Ovary (tissue), 10 donors: ENCODE data around the gene DDX25. TPM values are rescaled to one million over a fixed set of nuclear protein-coding genes. Genes with fewer than 3 reads are reported as not detected.
A peak's percentile ranks its signal among the peaks of the same experiment; 100 is the strongest.
"Not testable (repeated sequence)": the region's sequence is repeated elsewhere in the genome, so short reads cannot be mapped to it uniquely, and the experiment has no call there.

Experiments used
- DNase-seq, 5 donors: peaks; one replicate each; pipeline ENCODE4 v3.0.0-alpha.2; 2019 to 2020
- H3K27ac ChIP-seq, 2 donors: fragments of 200-600 bp; one replicate each; pipeline versions ENCODE4 v1.5.1 to v1.8.0; 2019 to 2022
- H3K27me3 ChIP-seq: fragments of 200-600 bp; one replicate; pipeline ENCODE4 v1.8.0; 2022
- H3K36me3 ChIP-seq: fragments of 200-600 bp; sonication (generic); one replicate; pipeline ENCODE4 v1.5.1; 2019
- H3K4me1 ChIP-seq: one replicate; pipeline ENCODE4 v1.8.1; 2013; ENCODE audit warnings: mild to moderate bottlenecking, moderate library complexity; ENCODE audit not compliant: insufficient read depth
- H3K4me3 ChIP-seq: fragments of 200-600 bp; sonication (generic); one replicate; pipeline ENCODE4 v1.5.1; 2017
- H3K9me3 ChIP-seq, 2 donors: fragments of 200-600 bp in 1 of 2; sonication (generic) in 1 of 2; one replicate each; pipeline versions ENCODE4 v1.5.1 to v1.8.1; 2013 to 2019; ENCODE audit warnings: mild to moderate bottlenecking in 1 of 2, moderate library complexity in 1 of 2
- CTCF ChIP-seq, 3 donors: fragments of 450-650 bp in 2 of 3; fragments of 200-600 bp in 1 of 3; IDR thresholded peaks; one replicate each; pipeline versions ENCODE4 v1.5.1 to v1.8.0; 2016 to 2022; ENCODE audit warnings: antibody characterized with exemption in 3 of 3, mild to moderate bottlenecking in 1 of 3
- EP300 ChIP-seq: sonication (generic); formaldehyde crosslinking; IDR thresholded peaks from one replicate; pipeline ENCODE4 v1.6.1; 2017; ENCODE audit warnings: antibody characterized with exemption
- POLR2A ChIP-seq: fragments of 450-650 bp; IDR thresholded peaks from one replicate; pipeline ENCODE4 v1.6.1; 2017; ENCODE audit warnings: antibody characterized with exemption, mild to moderate bottlenecking, moderate library complexity
- WGBS, 3 donors: extraction: QIAGEN DNeasy Blood & Tissue Kit in 1 of 3; methylation state at CpG; one replicate each; pipeline versions ENCODE4 v1.1.5 to v1.1.7; 2013 to 2017; 5-methylcytosine and 5-hydroxymethylcytosine counted together
- intact Hi-C, 4 donors: fragments of 100-400 bp; cut with DNase I; formaldehyde crosslinking; loops; one replicate each; pipeline versions ENCODE4 v1.11.0 to v1.15.1; 2022 to 2023
- long read RNA-seq, 3 donors: library from polyadenylated mRNA in 2 of 3; unstranded in 2 of 3; transcript quantifications; one replicate each; pipeline ENCODE4 v2.0.0 and lab custom pipeline, GENCODE V29; 2021 to 2026
- polyA plus RNA-seq, 2 donors: library from polyadenylated mRNA; stranded (reverse); fragments of 200-250 nt in 1 of 2; fragments of 350-450 nt in 1 of 2; fragmentation: Illumina TruSeq in 1 of 2; extraction: RNeasy Lipid Tissue Mini Kit (QIAGEN cat#74804) in 1 of 2; gene quantifications; one replicate each; pipeline ENCODE4 v1.2.3, GENCODE V29; 2013 to 2014
- total RNA-seq, 7 donors: library from RNA; depleted of rRNA in 2 of 7; stranded (reverse); fragments of >200 nt in 2 of 7; fragmentation: NEBNext Ultra II Directional in 3 of 7; extraction: Animal tissue kit (Norgen Biotek cat#: 25700) in 3 of 7; gene quantifications; one replicate each; pipeline versions ENCODE4 v1.1.0 to v1.2.4, GENCODE V29; 2016 to 2023
- donor health status: DM: no; HTN: no; CAD: no; lungs with moderate emphysema.
- donor health status: DM: no; HTN: no; CAD: no.
- donor health status: Bipolar disorder and iron deficiency.
- donor health status: DM: yes; HTN: yes; CAD: no.
- donor health status: DM: no; HTN: no; CAD: no.
- donor health status: DM: yes; HTN: yes; CAD: no.

The DDX25 gene
- total RNA-seq (under 1 TPM in 6 of 7 donors, not detected in 1; 0.23 to 0.92 (median 0.56) TPM), polyA plus RNA-seq (under 1 TPM; 0.51 to 0.88 TPM)
- long read RNA-seq, donor 1, full-length matches to known transcripts: 1 of 1 reads
- long read RNA-seq, donor 1, partial matches to known transcripts: 0 of 1 reads
- long read RNA-seq, donor 1, other reads (novel, unspliced or antisense): 0 of 1 reads
- long read RNA-seq, donor 2, full-length matches to known transcripts: 15 of 23 reads
- long read RNA-seq, donor 2, partial matches to known transcripts: 8 of 23 reads
- long read RNA-seq, donor 2, other reads (novel, unspliced or antisense): 0 of 23 reads
- long read RNA-seq, donor 3, partial matches to known transcripts: 1 of 1 reads
- long read RNA-seq, donor 3, other reads (novel, unspliced or antisense): 0 of 1 reads

GRCh38 chr11:125903711-125904659 lies at the start of gene DDX25:
Gene DDX25, plus strand, starts transcription at chr11:125904508. Its CDS starts 10 bp downstream, at chr11:125904518.
- intact Hi-C loops: no loop called here
- peaks cover 7% of the 10 kb centered on the region for H3K4me1 ChIP-seq
- no peaks in the 10 kb centered on the region for H3K36me3 ChIP-seq
- H3K4me3 ChIP-seq: peak within 1 kb of the TSS; percentile 72
- WGBS, 3 donors: 1 to 2% (median 1%) methylated on average over 51 to 81 of the region's 81 CpGs
- no peak within 1 kb of the TSS for H3K27ac ChIP-seq
- H3K27me3 ChIP-seq: no peaks in the 10 kb centered on the region
- TF ChIP-seq EP300: no peak
- no peak for TF ChIP-seq POLR2A
- TF ChIP-seq CTCF (IDR thresholded peaks at IDR 0.05): no peak
- DNase-seq: peak in 2 of 5 donors; percentile 49 to 57
- no peaks in the 10 kb centered on the region for H3K9me3 ChIP-seq

DNA sequence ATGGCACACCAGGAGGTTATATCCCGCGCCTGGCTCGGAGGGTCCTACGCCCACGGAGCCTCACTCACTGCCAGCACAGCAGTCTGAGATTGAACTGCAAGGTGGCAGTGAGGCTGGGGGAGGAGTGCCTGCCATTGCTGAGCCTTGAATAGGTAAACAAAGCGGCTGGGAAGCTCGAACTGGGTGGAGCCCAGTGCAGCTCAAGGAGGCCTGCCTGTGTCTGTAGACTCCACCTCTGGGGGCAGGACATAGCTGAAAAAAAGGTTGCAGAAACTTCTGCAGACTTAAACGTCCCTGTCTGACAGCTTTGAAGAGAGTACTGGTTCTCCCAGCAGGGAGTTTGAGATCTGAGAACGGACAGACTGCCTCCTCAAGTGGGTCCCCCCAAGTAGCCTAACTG lies 46.6 kb upstream of the DDX25 start:
- DNase-seq, H3K27ac ChIP-seq, H3K36me3 ChIP-seq, H3K4me1 ChIP-seq, H3K9me3 ChIP-seq, H3K27me3 ChIP-seq, intact Hi-C loops, H3K4me3 ChIP-seq: not testable (repeated sequence)
- 85 to 92% (median 90%) methylated on average over 9 of the region's 9 CpGs for WGBS, 3 donors

DNA sequence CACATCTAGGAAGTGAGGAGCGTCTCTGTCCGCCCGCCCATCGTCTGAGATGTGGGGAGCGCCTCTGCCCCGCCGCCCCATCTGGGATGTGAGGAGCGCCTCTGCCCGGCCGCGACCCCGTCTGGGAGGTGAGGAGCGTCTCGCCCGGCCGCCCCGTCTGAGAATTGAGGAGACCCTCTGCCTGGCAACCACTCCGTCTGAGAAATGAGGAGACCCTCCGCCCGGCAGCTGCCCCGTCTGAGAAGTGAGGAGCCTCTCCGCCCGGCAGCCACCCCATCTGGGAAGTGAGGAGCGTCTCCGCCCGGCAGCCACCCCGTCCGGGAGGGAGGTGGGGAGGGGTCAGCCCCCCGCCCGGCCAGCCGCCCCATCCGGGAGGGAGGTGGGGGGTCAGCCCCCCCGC lies 41.5 kb upstream of the DDX25 start:
- H3K4me3 ChIP-seq, H3K9me3 ChIP-seq, H3K27ac ChIP-seq, H3K27me3 ChIP-seq, H3K36me3 ChIP-seq, H3K4me1 ChIP-seq, DNase-seq, intact Hi-C loops: not testable (repeated sequence)
- 97 to 100% methylated on average over 4 to 25 of the region's 33 CpGs; no CpG with 5 or more reads in 1 of the 3 donors for WGBS, 3 donors

- 91 to 97% (median 92%) methylated on average over 4 of the region's 4 CpGs for WGBS, 3 donors
- intact Hi-C loops: not testable (repeated sequence)
Measured at GRCh38 chr11:125865354-125865753, 39.0 kb upstream of the DDX25 start.

GRCh38 chr11:125869521-125869920 lies 34.8 kb upstream of the DDX25 start:
- TF ChIP-seq CTCF (IDR thresholded peaks at IDR 0.05) (no peak), POLR2A (no peak), EP300 (no peak)
- Histone ChIP-seq H3K27ac (no peak overlapping the region), H3K4me1 (no peaks in the 10 kb centered on the region), H3K27me3 (no peaks in the 10 kb centered on the region), H3K4me3 (no peak overlapping the region), H3K9me3 (no peaks in the 10 kb centered on the region), H3K36me3 (no peaks in the 10 kb centered on the region)
- intact Hi-C loops: no loop called here
- DNase-seq: no peak
- 41 to 52% (median 42%) methylated on average over 2 of the region's 2 CpGs for WGBS, 3 donors

More at GRCh38 chr11:125865354-125865753, 39.0 kb upstream of the DDX25 start:
- not testable (repeated sequence) for H3K4me3 ChIP-seq, DNase-seq, H3K36me3 ChIP-seq, H3K4me1 ChIP-seq, H3K27me3 ChIP-seq, H3K27ac ChIP-seq, H3K9me3 ChIP-seq
